Fibroblast of lung (primary cell): ENCODE data around the gene TNFRSF19. TPM values are rescaled to one million over a fixed set of nuclear protein-coding genes. Genes with fewer than 3 reads are reported as not detected.

Source experiments
- DNase-seq, 2 donors: peaks; one replicate each; pipeline versions ENCODE4 v3.0.0 to v3.0.0-alpha.2; 2010; ENCODE audit warnings: low read depth in 2 of 2
- H2AFZ ChIP-seq: 2 replicates; pipeline ENCODE4 v1.5.1; 2012; ENCODE audit warnings: low read length, control low read depth, inconsistent platforms
- H3K27ac ChIP-seq: 2 replicates; pipeline ENCODE4 v1.5.1; 2011; ENCODE audit warnings: low read length, control low read depth; ENCODE audit not compliant: insufficient read depth
- H3K27me3 ChIP-seq: 2 replicates; pipeline ENCODE4 v1.5.1; 2011; ENCODE audit warnings: mild to moderate bottlenecking, low read length; ENCODE audit not compliant: control insufficient read depth, insufficient read depth
- H3K36me3 ChIP-seq: 2 replicates; pipeline ENCODE4 v1.5.1; 2011; ENCODE audit warnings: low read length; ENCODE audit not compliant: control insufficient read depth, insufficient read depth
- H3K4me1 ChIP-seq: 2 replicates; pipeline ENCODE4 v1.5.1; 2011; ENCODE audit warnings: low read length; ENCODE audit not compliant: control insufficient read depth, insufficient read depth; ENCODE audit errors: extremely low read depth
- H3K4me2 ChIP-seq: 2 replicates; pipeline ENCODE4 v1.5.1; 2011; ENCODE audit warnings: low read length, control low read depth; ENCODE audit not compliant: insufficient read depth; ENCODE audit errors: extremely low read depth
- H3K4me3 ChIP-seq, 4 experiments: fragments of 200-600 bp in 1 of 4; sonication (generic) in 1 of 4; replicated peaks in 1 of 4; 2 replicates each; pipeline ENCODE4 v1.5.1; 2011 to 2016; ENCODE audit warnings: low read length in 4 of 4, low read depth in 3 of 4, mild to moderate bottlenecking in 3 of 4, control low read depth in 2 of 4, inconsistent platforms in 1 of 4, mixed read lengths in 1 of 4; ENCODE audit not compliant: insufficient read depth in 1 of 4; ENCODE audit errors: control extremely low read depth in 1 of 4
- H3K79me2 ChIP-seq: 2 replicates; pipeline ENCODE4 v1.5.1; 2012; ENCODE audit warnings: mild to moderate bottlenecking, low read length, inconsistent platforms; ENCODE audit not compliant: control insufficient read depth, insufficient read depth
- H3K9ac ChIP-seq: 2 replicates; pipeline ENCODE4 v1.5.1; 2011; ENCODE audit warnings: mild to moderate bottlenecking, low read length, control low read depth; ENCODE audit not compliant: insufficient read depth
- H3K9me3 ChIP-seq: 2 replicates; pipeline ENCODE4 v1.5.1; 2012; ENCODE audit warnings: low read depth, low read length; ENCODE audit not compliant: control insufficient read depth, insufficient read depth
- H4K20me1 ChIP-seq: 2 replicates; pipeline ENCODE4 v1.5.1; 2011; ENCODE audit warnings: low read length; ENCODE audit not compliant: control insufficient read depth, insufficient read depth; ENCODE audit errors: extremely low read depth
- CTCF ChIP-seq, 2 donors: IDR thresholded peaks in 1 of 2; conservative IDR thresholded peaks in 1 of 2; 1 replicate in 1 of 2; 2 replicates in 1 of 2; pipeline ENCODE4 v1.5.1; 2011 to 2012; ENCODE audit warnings: low read length in 2 of 2, control low read depth in 1 of 2, inconsistent platforms in 1 of 2, low read depth in 1 of 2, mild to moderate bottlenecking in 1 of 2
- EZH2 ChIP-seq: IDR thresholded peaks from 2 replicates; pipeline ENCODE4 v1.5.1; 2012; ENCODE audit warnings: low read length, control low read depth, mild to moderate bottlenecking; ENCODE audit errors: missing control alignments
- polyA plus RNA-seq, 2 donors: library from polyadenylated mRNA; depleted of rRNA in 1 of 2; stranded (reverse) in 1 of 2; unstranded in 1 of 2; fragments of >200 nt; gene quantifications; 2 replicates each; pipeline ENCODE4 v1.2.1, GENCODE V29; 2011 to 2012; ENCODE audit warnings: missing spikeins in 1 of 2
- total RNA-seq: library from RNA; depleted of rRNA; stranded (reverse); fragments of >200 nt; gene quantifications from 2 replicates; pipeline ENCODE4 v1.2.1, GENCODE V29; 2014

Gene TNFRSF19
- total and polyA plus RNA-seq, 2 donors (not counting 1 experiment from before 2014, with no cell fraction given): 260 to 330 TPM

GRCh38 chr13:23610966-23611491, 40.8 kb downstream of the TNFRSF19 start:
- H3K4me1 ChIP-seq: peaks cover 19% of the 10 kb centered on the region
- H3K36me3 ChIP-seq: peaks cover 4% of the 10 kb centered on the region
- H2AFZ ChIP-seq: no peak overlapping the region
- H3K27me3 ChIP-seq: no peaks in the 10 kb centered on the region
- H3K4me3 ChIP-seq: no peak overlapping the region
- peak; percentile 69 to 70 for DNase-seq
- H3K27ac ChIP-seq: no peak overlapping the region
- TF ChIP-seq CTCF (conservative IDR thresholded peaks at IDR 0.05 in 1 of 2, IDR thresholded peaks at IDR 0.05 in 1 of 2; ENCODE audit: low read depth in 1 of 2, low read length in 2 of 2): no peak
- no peak for TF ChIP-seq EZH2
- no peaks in the 10 kb centered on the region for H3K79me2 ChIP-seq
- H3K4me2 ChIP-seq: no peak overlapping the region
- H3K9me3 ChIP-seq: no peaks in the 10 kb centered on the region
- H4K20me1 ChIP-seq: no peaks in the 10 kb centered on the region
- no peak overlapping the region for H3K9ac ChIP-seq

GRCh38 chr13:23612182-23612581, 42.0 kb downstream of the TNFRSF19 start:
- Histone ChIP-seq H3K27me3 (no peaks in the 10 kb centered on the region), H3K9me3 (no peaks in the 10 kb centered on the region), H3K4me3 (no peak overlapping the region), H3K4me2 (no peak overlapping the region), H2AFZ (no peak overlapping the region), H3K27ac (no peak overlapping the region), H3K36me3 (peaks cover 6% of the 10 kb centered on the region), H3K4me1 (peaks cover 23% of the 10 kb centered on the region), H3K79me2 (no peaks in the 10 kb centered on the region), H4K20me1 (no peaks in the 10 kb centered on the region), H3K9ac (no peak overlapping the region)
- no peak for TF ChIP-seq CTCF (conservative IDR thresholded peaks at IDR 0.05 in 1 of 2, IDR thresholded peaks at IDR 0.05 in 1 of 2; ENCODE audit: low read depth in 1 of 2, low read length in 2 of 2)
- TF ChIP-seq EZH2: no peak
- no peak for DNase-seq

GRCh38 chr13:23612731-23613130, 42.5 kb downstream of the TNFRSF19 start:
- Histone ChIP-seq H3K27ac (no peak overlapping the region), H3K4me2 (no peak overlapping the region), H3K79me2 (no peaks in the 10 kb centered on the region), H4K20me1 (no peaks in the 10 kb centered on the region), H3K9ac (no peak overlapping the region), H3K36me3 (peaks cover 5% of the 10 kb centered on the region), H3K4me3 (no peak overlapping the region), H3K9me3 (no peaks in the 10 kb centered on the region), H3K27me3 (no peaks in the 10 kb centered on the region), H3K4me1 (peaks cover 28% of the 10 kb centered on the region), H2AFZ (no peak overlapping the region)
- TF ChIP-seq EZH2: no peak
- TF ChIP-seq CTCF (conservative IDR thresholded peaks at IDR 0.05 in 1 of 2, IDR thresholded peaks at IDR 0.05 in 1 of 2; ENCODE audit: low read depth in 1 of 2, low read length in 2 of 2): no peak
- DNase-seq: no peak
